GM23248 (cell line): ENCODE measurements around the gene C3orf38.

Experiments
- EZH2 ChIP-seq: fragments of 200-600 bp; sonication (generic); IDR thresholded peaks from 2 replicates; pipeline ENCODE4 v1.6.1; 2018; ENCODE audit warnings: antibody characterized with exemption, mild to moderate bottlenecking; ENCODE audit not compliant: insufficient read depth, poor library complexity, severe bottlenecking
- EZH2phosphoT487 ChIP-seq: fragments of 200-600 bp; sonication (generic); IDR thresholded peaks from 2 replicates; pipeline ENCODE4 v1.6.1; 2018; ENCODE audit warnings: antibody characterized with exemption, moderate library complexity, mild to moderate bottlenecking, low read depth; ENCODE audit not compliant: insufficient read depth

- TF ChIP-seq EZH2, result no peak
- no peak for TF ChIP-seq EZH2phosphoT487
These were observed 1.6 kb downstream of the C3orf38 start for GRCh38 chr3:88151358-88151757.
